ENCODE measurements around the gene CLSTN2.

The CLSTN2 gene

GRCh38 chr3:140468407-140468806 lies 533.4 kb downstream of the CLSTN2 start:
- DNase-seq: no peak

GRCh38 chr3:140469491-140469890 lies 534.5 kb downstream of the CLSTN2 start:
- no peak for DNase-seq

- no peak for DNase-seq
Measured at GRCh38 chr3:140470211-140470610, 535.2 kb downstream of the CLSTN2 start.

- no peak for DNase-seq
Measured at GRCh38 chr3:140470962-140471361, 536.0 kb downstream of the CLSTN2 start.

- DNase-seq: no peak
Measured at GRCh38 chr3:140472306-140473020, 537.5 kb downstream of the CLSTN2 start.

GRCh38 chr3:140487566-140487965 lies 552.6 kb downstream of the CLSTN2 start:
- no peak for DNase-seq

- no peak for DNase-seq
Measured at GRCh38 chr3:140493271-140493670, 558.3 kb downstream of the CLSTN2 start.

- DNase-seq: no peak
Measured at GRCh38 chr3:140494970-140495369, 560.0 kb downstream of the CLSTN2 start.

- DNase-seq: no peak
Measured at GRCh38 chr3:140497331-140497730, 562.3 kb downstream of the CLSTN2 start.

GRCh38 chr3:140499114-140499757 lies 564.3 kb downstream of the CLSTN2 start:
- DNase-seq: no peak

GRCh38 chr3:140500473-140500872 lies 565.5 kb downstream of the CLSTN2 start:
- DNase-seq: no peak

GRCh38 chr3:140501061-140501769 lies 566.2 kb downstream of the CLSTN2 start:
- DNase-seq: no peak

GRCh38 chr3:140501770-140502364 lies 566.9 kb downstream of the CLSTN2 start:
- DNase-seq: no peak

- no peak for DNase-seq
Measured at GRCh38 chr3:140505213-140505612, 570.2 kb downstream of the CLSTN2 start.

GRCh38 chr3:140505876-140506275 lies 570.9 kb downstream of the CLSTN2 start:
- no peak for DNase-seq

- no peak for DNase-seq
Measured at GRCh38 chr3:140508550-140508949, 573.6 kb downstream of the CLSTN2 start.

- DNase-seq: no peak
Measured at GRCh38 chr3:140509534-140509933, 574.5 kb downstream of the CLSTN2 start.

- DNase-seq: no peak
Measured at GRCh38 chr3:140510303-140510861, 575.4 kb downstream of the CLSTN2 start.

GRCh38 chr3:140521751-140522445 lies 586.9 kb downstream of the CLSTN2 start:
- no peak for DNase-seq

- no peak for DNase-seq
Measured at GRCh38 chr3:140522653-140523380, 587.8 kb downstream of the CLSTN2 start.

GRCh38 chr3:140523600-140523999 lies 588.6 kb downstream of the CLSTN2 start:
- DNase-seq: no peak

GRCh38 chr3:140527156-140527555 lies 592.2 kb downstream of the CLSTN2 start:
- DNase-seq: no peak

All from activated CD4-positive, alpha-beta T cell treated with anti-CD3 and anti-CD28 coated beads, Interleukin-2, Interleukin-6, amounts not matched to agents 100 ng/mL and 50 ng/mL, durations not matched to agents 16 hours and 8 hours (primary cell).